Mesendoderm (in vitro differentiated cells): ENCODE results near the gene SAMD4A.

ENCODE experiments used
- DNase-seq: peaks from one replicate; pipeline ENCODE4 v3.0.0; 2013
- H2AK5ac ChIP-seq: 2 replicates; pipeline ENCODE4 v1.6.1; 2013; ENCODE audit warnings: low read length, inconsistent platforms
- H2BK120ac ChIP-seq: 2 replicates; pipeline ENCODE4 v1.6.1; 2013; ENCODE audit warnings: low read depth, mild to moderate bottlenecking, low read length, moderate library complexity, mixed read lengths
- H2BK15ac ChIP-seq: replicated peaks from 2 replicates; pipeline ENCODE4 v1.6.1; 2013; ENCODE audit warnings: low read depth, mild to moderate bottlenecking, moderate library complexity
- H2BK5ac ChIP-seq: 2 replicates; pipeline ENCODE4 v1.6.1; 2013; ENCODE audit warnings: low read length, inconsistent platforms
- H3K18ac ChIP-seq: 2 replicates; pipeline ENCODE4 v1.6.1; 2013; ENCODE audit warnings: mild to moderate bottlenecking, low read length, mixed read lengths
- H3K23ac ChIP-seq: one replicate; pipeline ENCODE4 v1.6.1; 2013; ENCODE audit warnings: low read length
- H3K27ac ChIP-seq: 2 replicates; pipeline ENCODE4 v1.5.1; 2013; ENCODE audit warnings: low read depth, mild to moderate bottlenecking, inconsistent platforms, low read length, moderate library complexity
- H3K27me3 ChIP-seq: 2 replicates; pipeline ENCODE4 v1.6.1; 2013; ENCODE audit warnings: low read length, control low read depth, mild to moderate bottlenecking, inconsistent platforms; ENCODE audit not compliant: insufficient read depth, poor library complexity
- H3K36me3 ChIP-seq: 2 replicates; pipeline ENCODE4 v1.6.1; 2013; ENCODE audit warnings: low read length, inconsistent platforms; ENCODE audit not compliant: control insufficient read depth, insufficient read depth
- H3K4ac ChIP-seq: one replicate; pipeline ENCODE4 v1.6.1; 2013; ENCODE audit warnings: low read depth, mild to moderate bottlenecking, low read length, moderate library complexity
- H3K4me1 ChIP-seq: 2 replicates; pipeline ENCODE4 v1.6.1; 2013; ENCODE audit warnings: low read depth, low read length, inconsistent platforms; ENCODE audit not compliant: control insufficient read depth
- H3K4me2 ChIP-seq: 2 replicates; pipeline ENCODE4 v1.6.1; 2013; ENCODE audit warnings: low read length
- H3K4me3 ChIP-seq: 2 replicates; pipeline ENCODE4 v1.5.1; 2013; ENCODE audit warnings: mild to moderate bottlenecking, low read length
- H3K56ac ChIP-seq: one replicate; pipeline ENCODE4 v1.6.1; 2013; ENCODE audit warnings: low read length
- H3K79me1 ChIP-seq: 2 replicates; pipeline ENCODE4 v1.6.1; 2013; ENCODE audit warnings: low read length, inconsistent platforms
- H3K79me2 ChIP-seq: 2 replicates; pipeline ENCODE4 v1.6.1; 2013; ENCODE audit warnings: mild to moderate bottlenecking, low read length; ENCODE audit not compliant: control insufficient read depth, insufficient read depth
- H3K9ac ChIP-seq: 2 replicates; pipeline ENCODE4 v1.6.1; 2013; ENCODE audit warnings: low read length, inconsistent platforms
- H4K5ac ChIP-seq: one replicate; pipeline ENCODE4 v1.6.1; 2013; ENCODE audit warnings: low read length
- H4K8ac ChIP-seq: one replicate; pipeline ENCODE4 v1.6.1; 2013; ENCODE audit warnings: low read depth, mild to moderate bottlenecking, control low read depth, low read length, moderate library complexity
- WGBS: extraction: QIAGEN DNeasy Blood & Tissue Kit; methylation state at CpG from one replicate; pipeline ENCODE4 v1.1.7; 2013; ENCODE audit warnings: low lambda C conversion rate, missing lambda C conversion rate; ENCODE audit not compliant: insufficient coverage; ENCODE audit errors: extremely low coverage; 5-methylcytosine and 5-hydroxymethylcytosine counted together

SAMD4A gene

DNA sequence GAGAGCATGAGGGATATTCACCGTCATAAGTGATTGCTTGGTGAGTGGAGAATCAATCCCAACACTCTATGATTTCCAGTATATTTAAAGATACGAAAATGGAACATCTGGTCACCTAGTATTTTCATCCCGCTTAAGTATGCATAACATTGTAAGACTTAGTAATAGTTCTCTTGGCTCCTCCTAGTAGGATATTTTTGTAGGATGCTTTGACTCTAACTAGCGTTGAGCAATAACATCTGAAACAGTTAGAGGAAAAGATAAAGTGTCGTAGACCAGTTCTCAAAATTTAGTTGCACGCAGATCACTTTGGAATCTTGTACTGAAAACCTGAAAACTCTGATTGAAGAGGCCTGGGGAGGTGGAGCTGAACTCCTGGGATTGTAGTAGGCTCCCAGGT lies 7.6 kb downstream of the SAMD4A start:
- Histone ChIP-seq H2BK5ac (no peak overlapping the region), H3K79me2 (peaks cover 25% of the 10 kb centered on the region), H2BK15ac (no peak overlapping the region), H3K79me1 (peaks cover 8% of the 10 kb centered on the region), H2AK5ac (no peak overlapping the region), H3K4ac (no peak overlapping the region), H3K4me1 (no peaks in the 10 kb centered on the region), H3K56ac (no peak overlapping the region), H2BK120ac (no peak overlapping the region), H3K23ac (no peak overlapping the region), H3K27me3 (no peaks in the 10 kb centered on the region), H3K4me3 (no peak overlapping the region), H3K9ac (no peak overlapping the region), H3K18ac (no peak overlapping the region), H4K5ac (no peak overlapping the region), H4K8ac (no peak overlapping the region), H3K27ac (no peak overlapping the region), H3K36me3 (no peaks in the 10 kb centered on the region), H3K4me2 (no peak overlapping the region)
- no peak for DNase-seq
- no CpG with 5 or more reads among the region's 6 CpGs for WGBS

DNA sequence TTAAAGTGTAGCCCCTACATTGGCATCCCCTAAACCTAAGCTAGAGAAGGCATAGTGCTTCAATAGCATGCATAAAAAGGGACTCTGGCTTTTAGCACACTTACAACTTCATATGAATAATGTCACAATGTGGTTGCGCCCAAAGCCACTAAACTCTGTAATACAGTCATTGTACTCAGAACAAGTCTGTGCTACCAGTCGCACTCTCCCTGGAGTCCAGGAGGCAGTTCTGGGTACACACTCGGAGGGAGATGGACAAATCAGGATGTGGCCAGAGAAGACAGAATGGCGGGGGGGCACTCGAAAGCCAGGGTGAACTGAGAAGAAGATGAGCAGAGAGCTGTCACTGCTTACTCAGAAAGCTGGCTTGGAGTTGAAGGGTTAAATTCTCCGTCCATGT lies 10.6 kb downstream of the SAMD4A start:
- peaks cover 33% of the 10 kb centered on the region for H3K79me2 ChIP-seq
- H3K4me3 ChIP-seq, result no peak overlapping the region
- H2BK120ac ChIP-seq, result no peak overlapping the region
- no peak for DNase-seq
- H3K27ac ChIP-seq, result no peak overlapping the region
- no peak overlapping the region for H3K18ac ChIP-seq
- no peak overlapping the region for H3K9ac ChIP-seq
- H2BK15ac ChIP-seq, result no peak overlapping the region
- H3K4me1 ChIP-seq, result peaks cover 4% of the 10 kb centered on the region
- peaks cover 8% of the 10 kb centered on the region for H3K79me1 ChIP-seq
- H3K27me3 ChIP-seq, result no peaks in the 10 kb centered on the region
- H4K5ac ChIP-seq, result no peak overlapping the region
- H2BK5ac ChIP-seq, result no peak overlapping the region
- no peak overlapping the region for H3K4me2 ChIP-seq
- no peak overlapping the region for H3K23ac ChIP-seq
- no peak overlapping the region for H2AK5ac ChIP-seq
- H3K56ac ChIP-seq, result no peak overlapping the region
- no peak overlapping the region for H4K8ac ChIP-seq
- no peak overlapping the region for H3K4ac ChIP-seq
- H3K36me3 ChIP-seq, result no peaks in the 10 kb centered on the region
- no CpG with 5 or more reads among the region's 6 CpGs for WGBS

DNA sequence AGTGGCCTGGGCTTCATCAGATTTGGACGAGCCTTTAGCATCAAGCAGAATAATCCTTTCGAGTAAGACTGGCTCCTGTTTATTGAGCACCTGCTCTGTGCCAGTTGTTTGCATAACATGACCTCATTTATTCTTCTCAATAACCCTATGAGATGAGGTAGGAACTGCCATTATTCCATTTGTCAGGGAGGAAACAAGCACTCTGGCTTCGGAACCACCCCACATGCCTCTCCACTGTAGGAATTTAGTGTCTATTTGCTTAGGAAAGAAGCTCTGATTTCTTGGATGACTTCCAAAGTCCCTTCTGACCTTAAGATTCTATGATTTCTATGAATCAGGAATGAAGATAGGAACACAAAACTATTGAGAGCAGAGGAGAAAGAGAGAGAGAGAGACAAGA lies 11.0 kb downstream of the SAMD4A start:
- Histone ChIP-seq H3K79me2 (peaks cover 33% of the 10 kb centered on the region), H2BK15ac (no peak overlapping the region), H2AK5ac (no peak overlapping the region), H3K36me3 (no peaks in the 10 kb centered on the region), H2BK5ac (no peak overlapping the region), H4K5ac (no peak overlapping the region), H3K4me1 (peaks cover 4% of the 10 kb centered on the region), H3K4me3 (no peak overlapping the region), H3K18ac (no peak overlapping the region), H2BK120ac (no peak overlapping the region), H3K23ac (no peak overlapping the region), H4K8ac (no peak overlapping the region), H3K27ac (no peak overlapping the region), H3K9ac (no peak overlapping the region), H3K4me2 (no peak overlapping the region), H3K79me1 (peaks cover 8% of the 10 kb centered on the region), H3K56ac (no peak overlapping the region), H3K4ac (no peak overlapping the region), H3K27me3 (no peaks in the 10 kb centered on the region)
- WGBS, result no CpG with 5 or more reads among the region's 3 CpGs
- no peak for DNase-seq

DNA sequence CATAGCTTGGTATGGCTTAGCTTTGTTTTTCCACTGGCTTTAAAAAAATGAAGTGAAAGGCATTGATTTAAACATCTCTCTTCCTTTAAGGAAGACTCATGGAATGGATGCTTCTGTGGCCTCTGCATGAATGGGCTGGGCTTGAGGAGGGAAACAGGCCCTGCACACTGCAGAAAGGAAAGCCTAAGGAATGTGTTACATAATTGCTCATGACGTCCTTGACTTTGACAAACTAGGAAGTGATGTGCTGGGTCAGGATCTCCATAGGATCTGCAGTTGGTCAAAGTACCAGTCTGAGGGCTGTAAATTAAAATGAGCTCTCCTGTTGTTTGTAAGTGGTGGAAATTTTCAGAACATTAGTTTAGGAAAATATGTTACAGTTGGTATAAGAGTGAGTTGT lies 12.7 kb downstream of the SAMD4A start:
- no peak for DNase-seq
- Histone ChIP-seq H3K36me3 (no peaks in the 10 kb centered on the region), H2BK120ac (no peak overlapping the region), H3K79me2 (peaks cover 33% of the 10 kb centered on the region), H3K18ac (no peak overlapping the region), H2BK15ac (no peak overlapping the region), H2BK5ac (no peak overlapping the region), H3K56ac (no peak overlapping the region), H3K79me1 (peaks cover 8% of the 10 kb centered on the region), H2AK5ac (no peak overlapping the region), H3K4me1 (peaks cover 4% of the 10 kb centered on the region), H3K4ac (no peak overlapping the region), H3K4me2 (no peak overlapping the region), H4K5ac (no peak overlapping the region), H3K9ac (no peak overlapping the region), H3K27ac (no peak overlapping the region), H3K4me3 (no peak overlapping the region), H3K27me3 (no peaks in the 10 kb centered on the region), H4K8ac (no peak overlapping the region), H3K23ac (no peak overlapping the region)
- WGBS, result no CpG with 5 or more reads among the region's 1 CpG

DNA sequence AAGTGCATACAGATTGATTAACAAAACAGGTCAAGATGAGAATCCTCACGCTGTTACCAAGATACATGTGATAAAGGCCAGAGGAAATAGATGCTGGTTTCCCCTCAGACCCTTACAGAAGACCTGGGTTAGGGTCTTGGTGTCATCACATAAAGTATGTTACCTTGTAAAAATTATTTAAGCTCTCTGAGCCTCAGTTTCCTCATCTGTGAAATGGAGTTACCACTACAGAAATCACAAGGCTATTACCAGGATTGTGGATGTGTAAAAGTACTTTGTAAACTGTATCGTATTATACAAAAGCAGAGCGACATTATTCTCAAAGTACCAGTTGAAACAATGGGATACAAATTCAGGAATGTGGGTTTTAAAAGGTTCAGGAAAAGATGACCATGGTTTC lies 14.0 kb downstream of the SAMD4A start:
- Histone ChIP-seq H3K27ac (no peak overlapping the region), H2AK5ac (no peak overlapping the region), H3K23ac (no peak overlapping the region), H3K79me2 (peaks cover 27% of the 10 kb centered on the region), H2BK5ac (no peak overlapping the region), H3K9ac (no peak overlapping the region), H3K27me3 (no peaks in the 10 kb centered on the region), H3K79me1 (peaks cover 9% of the 10 kb centered on the region), H3K4me3 (no peak overlapping the region), H3K56ac (no peak overlapping the region), H3K4me1 (peaks cover 4% of the 10 kb centered on the region), H2BK15ac (no peak overlapping the region), H3K4me2 (no peak overlapping the region), H2BK120ac (no peak overlapping the region), H4K5ac (no peak overlapping the region), H3K4ac (no peak overlapping the region), H4K8ac (no peak overlapping the region), H3K36me3 (no peaks in the 10 kb centered on the region), H3K18ac (no peak overlapping the region)
- WGBS, result no CpG with 5 or more reads among the region's 3 CpGs
- DNase-seq, result no peak

DNA sequence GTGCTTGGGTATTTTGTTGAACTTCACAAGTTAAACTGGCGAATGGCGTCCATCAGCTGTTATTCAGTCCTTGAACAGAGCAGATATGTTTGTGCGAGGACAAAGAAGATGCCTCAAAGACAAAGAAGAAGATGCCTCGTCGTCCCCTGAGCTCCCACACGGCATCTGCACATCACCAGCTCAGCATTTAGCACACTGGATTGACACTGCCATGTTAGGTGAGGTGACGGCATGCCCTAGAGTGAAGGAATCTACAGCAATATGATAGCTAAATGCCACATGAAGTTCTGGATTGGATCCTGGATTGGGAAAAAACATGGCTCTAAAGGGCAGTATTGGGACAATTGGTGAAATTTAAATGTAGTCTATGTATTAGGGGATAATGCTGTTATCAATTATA lies 15.4 kb downstream of the SAMD4A start:
- H2BK15ac ChIP-seq, result no peak overlapping the region
- H3K4ac ChIP-seq, result no peak overlapping the region
- no peak overlapping the region for H2BK120ac ChIP-seq
- no peak overlapping the region for H3K18ac ChIP-seq
- H3K4me2 ChIP-seq, result no peak overlapping the region
- H2AK5ac ChIP-seq, result no peak overlapping the region
- DNase-seq, result no peak
- H3K79me2 ChIP-seq, result peaks cover 18% of the 10 kb centered on the region
- H2BK5ac ChIP-seq, result no peak overlapping the region
- no peak overlapping the region for H3K27ac ChIP-seq
- no CpG with 5 or more reads among the region's 7 CpGs for WGBS
- H4K8ac ChIP-seq, result no peak overlapping the region
- H3K4me3 ChIP-seq, result no peak overlapping the region
- H3K79me1 ChIP-seq, result peaks cover 2% of the 10 kb centered on the region
- H3K36me3 ChIP-seq, result no peaks in the 10 kb centered on the region
- peaks cover 4% of the 10 kb centered on the region for H3K4me1 ChIP-seq
- H3K9ac ChIP-seq, result no peak overlapping the region
- H4K5ac ChIP-seq, result no peak overlapping the region
- no peak overlapping the region for H3K56ac ChIP-seq
- no peak overlapping the region for H3K23ac ChIP-seq
- no peaks in the 10 kb centered on the region for H3K27me3 ChIP-seq
